SK-N-SH treated with all-trans-retinoic acid at 6 μM for 48 hours (cell line): ENCODE data around the gene KMT5B.

Experiments
- OSR1 ChIP-seq: fragments of 250-450 bp; sonication (Bioruptor Pico); IDR thresholded peaks from 2 replicates; pipeline ENCODE4 v1.8.0; 2022; ENCODE audit warnings: moderate library complexity, mild to moderate bottlenecking, inconsistent platforms
- PPARA ChIP-seq: fragments of 250-450 bp; sonication (Bioruptor Pico); IDR thresholded peaks from 2 replicates; pipeline ENCODE4 v1.5.0; 2020; ENCODE audit warnings: mild to moderate bottlenecking, borderline replicate concordance
- RARB ChIP-seq: fragments of 250-450 bp; sonication (Bioruptor Pico); IDR thresholded peaks from 2 replicates; pipeline ENCODE4 v1.8.0; 2021; ENCODE audit warnings: mild to moderate bottlenecking, moderate library complexity
- ZC3H10 ChIP-seq: fragments of 250-450 bp; sonication (Bioruptor Pico); IDR thresholded peaks from 2 replicates; pipeline ENCODE4 v1.5.1; 2021; ENCODE audit warnings: mild to moderate bottlenecking, moderate library complexity
- ZFP30 ChIP-seq: fragments of 450-650 bp; formaldehyde crosslinking; IDR thresholded peaks from 2 replicates; pipeline ENCODE4 v1.5.0; 2022; ENCODE audit warnings: mild to moderate bottlenecking, moderate library complexity
- TF ChIP-seq, protein P1 (sequence below): fragments of 250-450 bp; sonication (Bioruptor Pico); IDR thresholded peaks from 2 replicates; pipeline ENCODE4 v1.5.1; 2021; ENCODE audit warnings: mild to moderate bottlenecking, moderate library complexity
- TF ChIP-seq, protein P2 (sequence below): fragments of 250-450 bp; sonication (Bioruptor Pico); IDR thresholded peaks from 2 replicates; pipeline ENCODE4 v1.8.0; 2020; ENCODE audit warnings: mild to moderate bottlenecking, moderate library complexity, borderline replicate concordance
- TF ChIP-seq, protein P3 (sequence below): fragments of 250-450 bp; sonication (Bioruptor Pico); IDR thresholded peaks from 2 replicates; pipeline ENCODE4 v1.8.0; 2021; ENCODE audit warnings: low read depth, mild to moderate bottlenecking, moderate library complexity, borderline replicate concordance

DNA sequence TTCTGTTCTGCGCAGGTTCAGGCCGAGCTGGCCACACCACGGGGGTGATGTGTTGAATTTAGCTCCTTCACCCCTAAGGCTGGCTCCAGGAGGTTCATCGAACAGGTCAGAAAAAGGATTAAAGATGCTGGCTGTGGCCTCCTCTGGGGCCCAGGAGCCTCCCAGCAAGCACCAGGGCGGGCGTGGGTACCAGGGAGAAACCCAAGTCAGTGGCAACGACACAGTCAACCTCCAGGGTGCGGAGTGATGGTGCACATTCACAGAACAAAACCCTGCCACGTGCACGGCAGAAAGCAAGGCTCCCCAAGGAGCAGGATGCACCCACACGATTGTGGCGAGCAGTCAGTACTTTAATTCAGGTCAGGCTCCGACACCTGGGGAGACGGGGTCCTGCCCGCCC, 47.9 kb upstream of the KMT5B start:
- TF ChIP-seq RARB = no peak
- TF ChIP-seq, protein P1, sequence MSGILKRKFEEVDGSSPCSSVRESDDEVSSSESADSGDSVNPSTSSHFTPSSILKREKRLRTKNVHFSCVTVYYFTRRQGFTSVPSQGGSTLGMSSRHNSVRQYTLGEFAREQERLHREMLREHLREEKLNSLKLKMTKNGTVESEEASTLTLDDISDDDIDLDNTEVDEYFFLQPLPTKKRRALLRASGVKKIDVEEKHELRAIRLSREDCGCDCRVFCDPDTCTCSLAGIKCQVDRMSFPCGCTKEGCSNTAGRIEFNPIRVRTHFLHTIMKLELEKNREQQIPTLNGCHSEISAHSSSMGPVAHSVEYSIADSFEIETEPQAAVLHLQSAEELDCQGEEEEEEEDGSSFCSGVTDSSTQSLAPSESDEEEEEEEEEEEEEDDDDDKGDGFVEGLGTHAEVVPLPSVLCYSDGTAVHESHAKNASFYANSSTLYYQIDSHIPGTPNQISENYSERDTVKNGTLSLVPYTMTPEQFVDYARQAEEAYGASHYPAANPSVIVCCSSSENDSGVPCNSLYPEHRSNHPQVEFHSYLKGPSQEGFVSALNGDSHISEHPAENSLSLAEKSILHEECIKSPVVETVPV (CRISPR knock-in tag) = no peak
- no peak for TF ChIP-seq ZC3H10 (CRISPR knock-in tag)
- TF ChIP-seq OSR1 = no peak
- TF ChIP-seq PPARA (CRISPR knock-in tag) = no peak
- TF ChIP-seq, protein P2, sequence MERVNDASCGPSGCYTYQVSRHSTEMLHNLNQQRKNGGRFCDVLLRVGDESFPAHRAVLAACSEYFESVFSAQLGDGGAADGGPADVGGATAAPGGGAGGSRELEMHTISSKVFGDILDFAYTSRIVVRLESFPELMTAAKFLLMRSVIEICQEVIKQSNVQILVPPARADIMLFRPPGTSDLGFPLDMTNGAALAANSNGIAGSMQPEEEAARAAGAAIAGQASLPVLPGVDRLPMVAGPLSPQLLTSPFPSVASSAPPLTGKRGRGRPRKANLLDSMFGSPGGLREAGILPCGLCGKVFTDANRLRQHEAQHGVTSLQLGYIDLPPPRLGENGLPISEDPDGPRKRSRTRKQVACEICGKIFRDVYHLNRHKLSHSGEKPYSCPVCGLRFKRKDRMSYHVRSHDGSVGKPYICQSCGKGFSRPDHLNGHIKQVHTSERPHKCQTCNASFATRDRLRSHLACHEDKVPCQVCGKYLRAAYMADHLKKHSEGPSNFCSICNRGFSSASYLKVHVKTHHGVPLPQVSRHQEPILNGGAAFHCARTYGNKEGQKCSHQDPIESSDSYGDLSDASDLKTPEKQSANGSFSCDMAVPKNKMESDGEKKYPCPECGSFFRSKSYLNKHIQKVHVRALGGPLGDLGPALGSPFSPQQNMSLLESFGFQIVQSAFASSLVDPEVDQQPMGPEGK (CRISPR knock-in tag) = no peak
- TF ChIP-seq, protein P3, sequence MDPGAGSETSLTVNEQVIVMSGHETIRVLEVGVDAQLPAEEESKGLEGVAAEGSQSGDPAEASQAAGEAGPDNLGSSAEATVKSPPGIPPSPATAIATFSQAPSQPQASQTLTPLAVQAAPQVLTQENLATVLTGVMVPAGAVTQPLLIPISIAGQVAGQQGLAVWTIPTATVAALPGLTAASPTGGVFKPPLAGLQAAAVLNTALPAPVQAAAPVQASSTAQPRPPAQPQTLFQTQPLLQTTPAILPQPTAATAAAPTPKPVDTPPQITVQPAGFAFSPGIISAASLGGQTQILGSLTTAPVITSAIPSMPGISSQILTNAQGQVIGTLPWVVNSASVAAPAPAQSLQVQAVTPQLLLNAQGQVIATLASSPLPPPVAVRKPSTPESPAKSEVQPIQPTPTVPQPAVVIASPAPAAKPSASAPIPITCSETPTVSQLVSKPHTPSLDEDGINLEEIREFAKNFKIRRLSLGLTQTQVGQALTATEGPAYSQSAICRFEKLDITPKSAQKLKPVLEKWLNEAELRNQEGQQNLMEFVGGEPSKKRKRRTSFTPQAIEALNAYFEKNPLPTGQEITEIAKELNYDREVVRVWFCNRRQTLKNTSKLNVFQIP (CRISPR knock-in tag) = no peak
- no peak for TF ChIP-seq ZFP30 (CRISPR knock-in tag)
